GM21529 (cell line): ENCODE results near the gene KLK2.

Source experiments
- ATAC-seq: cut with Tn5 transposase; IDR thresholded peaks from one replicate; pipeline ENCODE4 v1.9.1; 2021; ENCODE audit not compliant: unreplicated experiment

The KLK2 gene

GRCh38 chr19:50844296-50844935, 28.8 kb upstream of the KLK2 start:
- no peak for ATAC-seq

GRCh38 chr19:50850738-50851137, 22.5 kb upstream of the KLK2 start:
- no peak for ATAC-seq

DNA sequence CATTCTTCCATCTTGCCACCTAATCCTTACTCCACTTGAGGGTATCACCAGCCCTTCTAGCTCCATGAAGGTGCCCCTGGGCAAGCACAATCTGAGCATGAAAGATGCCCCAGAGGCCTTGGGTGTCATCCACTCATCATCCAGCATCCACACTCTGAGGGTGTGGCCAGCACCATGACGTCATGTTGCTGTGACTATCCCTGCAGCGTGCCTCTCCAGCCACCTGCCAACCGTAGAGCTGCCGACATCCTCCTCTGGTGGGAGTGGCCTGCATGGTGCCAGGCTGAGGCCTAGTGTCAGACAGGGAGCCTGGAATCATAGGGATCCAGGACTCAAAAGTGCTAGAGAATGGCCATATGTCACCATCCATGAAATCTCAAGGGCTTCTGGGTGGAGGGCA, 21.6 kb upstream of the KLK2 start:
- no peak for ATAC-seq

GRCh38 chr19:50854636-50855410, 18.4 kb upstream of the KLK2 start, which contains the start of gene KLK3:
Gene KLK3 (plus strand): TSS chr19:50854915. CDS start chr19:50854956, 41 bp downstream.
- no peak for ATAC-seq

DNA sequence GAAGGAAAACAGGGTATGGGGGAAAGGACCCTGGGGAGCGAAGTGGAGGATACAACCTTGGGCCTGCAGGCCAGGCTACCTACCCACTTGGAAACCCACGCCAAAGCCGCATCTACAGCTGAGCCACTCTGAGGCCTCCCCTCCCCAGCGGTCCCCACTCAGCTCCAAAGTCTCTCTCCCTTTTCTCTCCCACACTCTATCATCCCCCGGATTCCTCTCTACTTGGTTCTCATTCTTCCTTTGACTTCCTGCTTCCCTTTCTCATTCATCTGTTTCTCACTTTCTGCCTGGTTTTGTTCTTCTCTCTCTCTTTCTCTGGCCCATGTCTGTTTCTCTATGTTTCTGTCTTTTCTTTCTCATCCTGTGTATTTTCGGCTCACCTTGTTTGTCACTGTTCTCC, 15.9 kb upstream of the KLK2 start:
- ATAC-seq = no peak

GRCh38 chr19:50858886-50859285, 14.4 kb upstream of the KLK2 start:
- no peak for ATAC-seq

GRCh38 chr19:50859849-50860248, 13.4 kb upstream of the KLK2 start:
- ATAC-seq = no peak

GRCh38 chr19:50861010-50861409, 12.2 kb upstream of the KLK2 start:
- ATAC-seq = no peak

DNA sequence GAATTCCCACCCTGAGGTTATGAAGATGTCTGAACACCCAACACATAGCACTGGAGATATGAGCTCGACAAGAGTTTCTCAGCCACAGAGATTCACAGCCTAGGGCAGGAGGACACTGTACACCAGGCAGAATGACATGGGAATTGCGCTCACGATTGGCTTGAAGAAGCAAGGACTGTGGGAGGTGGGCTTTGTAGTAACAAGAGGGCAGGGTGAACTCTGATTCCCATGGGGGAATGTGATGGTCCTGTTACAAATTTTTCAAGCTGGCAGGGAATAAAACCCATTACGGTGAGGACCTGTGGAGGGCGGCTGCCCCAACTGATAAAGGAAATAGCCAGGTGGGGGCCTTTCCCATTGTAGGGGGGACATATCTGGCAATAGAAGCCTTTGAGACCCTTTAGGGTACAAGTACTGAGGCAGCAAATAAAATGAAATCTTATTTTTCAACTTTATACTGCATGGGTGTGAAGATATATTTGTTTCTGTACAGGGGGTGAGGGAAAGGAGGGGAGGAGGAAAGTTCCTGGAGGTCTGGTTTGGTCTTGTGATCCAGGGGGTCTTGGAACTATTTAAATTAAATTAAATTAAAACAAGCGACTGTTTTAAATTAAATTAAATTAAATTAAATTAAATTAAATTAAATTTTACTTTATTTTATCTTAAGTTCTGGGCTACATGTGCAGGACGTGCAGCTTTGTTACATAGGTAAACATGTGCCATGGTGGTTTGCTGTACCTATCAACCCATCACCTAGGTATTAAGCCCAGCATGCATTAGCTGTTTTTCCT, 11.5 kb upstream of the KLK2 start:
- ATAC-seq = no peak

- no peak for ATAC-seq
Measured at GRCh38 chr19:50869479-50869878, 3.8 kb upstream of the KLK2 start.

DNA sequence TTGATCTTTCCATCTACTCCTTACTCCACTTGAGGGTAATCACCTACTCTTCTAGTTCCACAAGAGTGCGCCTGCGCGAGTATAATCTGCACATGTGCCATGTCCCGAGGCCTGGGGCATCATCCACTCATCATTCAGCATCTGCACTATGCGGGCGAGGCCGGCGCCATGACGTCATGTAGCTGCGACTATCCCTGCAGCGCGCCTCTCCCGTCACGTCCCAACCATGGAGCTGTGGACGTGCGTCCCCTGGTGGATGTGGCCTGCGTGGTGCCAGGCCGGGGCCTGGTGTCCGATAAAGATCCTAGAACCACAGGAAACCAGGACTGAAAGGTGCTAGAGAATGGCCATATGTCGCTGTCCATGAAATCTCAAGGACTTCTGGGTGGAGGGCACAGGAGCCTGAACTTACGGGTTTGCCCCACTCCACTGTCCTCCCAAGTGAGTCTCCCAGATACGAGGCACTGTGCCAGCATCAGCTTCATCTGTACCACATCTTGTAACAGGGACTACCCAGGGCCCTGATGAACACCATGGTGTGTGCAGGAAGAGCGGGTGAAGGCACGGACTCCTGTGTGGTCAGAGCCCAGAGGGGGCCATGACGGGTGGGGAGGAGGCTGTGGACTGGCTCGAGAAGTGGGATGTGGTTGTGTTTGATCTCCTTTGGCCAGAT, 2.7 kb upstream of the KLK2 start:
- ATAC-seq = no peak

DNA sequence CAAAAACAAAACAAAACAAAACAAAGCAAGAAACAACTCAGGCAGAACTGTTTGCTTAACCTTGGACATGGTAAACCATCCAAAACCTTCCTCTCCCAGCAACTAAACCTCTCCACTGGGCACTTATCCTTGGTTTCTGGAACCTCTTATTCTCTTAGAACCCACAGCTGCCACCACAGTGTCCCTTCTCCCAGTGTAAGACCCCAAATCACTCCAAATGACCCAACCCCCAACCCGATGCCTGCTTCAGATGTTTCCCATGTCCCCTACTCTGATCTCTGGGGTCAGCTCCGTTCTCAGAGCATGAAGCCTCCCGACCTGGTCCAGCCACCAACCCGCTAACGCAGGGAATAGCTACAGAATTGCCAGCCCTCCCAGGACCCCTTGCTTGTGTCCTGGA, 972 bp downstream of the KLK2 start:
- ATAC-seq = no peak

- no peak for ATAC-seq
Measured at GRCh38 chr19:50875795-50876422, 2.7 kb downstream of the KLK2 start.

GRCh38 chr19:50876456-50876855, 3.2 kb downstream of the KLK2 start:
- ATAC-seq = no peak

- ATAC-seq = no peak
Measured at GRCh38 chr19:50877338-50877737, 4.1 kb downstream of the KLK2 start.

DNA sequence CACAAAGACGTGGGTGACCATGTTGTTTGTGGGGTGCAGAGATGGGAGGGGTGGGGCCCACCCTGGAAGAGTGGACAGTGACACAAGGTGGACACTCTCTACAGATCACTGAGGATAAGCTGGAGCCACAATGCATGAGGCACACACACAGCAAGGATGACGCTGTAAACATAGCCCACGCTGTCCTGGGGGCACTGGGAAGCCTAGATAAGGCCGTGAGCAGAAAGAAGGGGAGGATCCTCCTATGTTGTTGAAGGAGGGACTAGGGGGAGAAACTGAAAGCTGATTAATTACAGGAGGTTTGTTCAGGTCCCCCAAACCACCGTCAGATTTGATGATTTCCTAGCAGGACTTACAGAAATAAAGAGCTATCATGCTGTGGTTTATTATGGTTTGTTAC, 5.6 kb downstream of the KLK2 start:
- no peak for ATAC-seq

- ATAC-seq = no peak
Measured at GRCh38 chr19:50880241-50880640, 7.0 kb downstream of the KLK2 start.

DNA sequence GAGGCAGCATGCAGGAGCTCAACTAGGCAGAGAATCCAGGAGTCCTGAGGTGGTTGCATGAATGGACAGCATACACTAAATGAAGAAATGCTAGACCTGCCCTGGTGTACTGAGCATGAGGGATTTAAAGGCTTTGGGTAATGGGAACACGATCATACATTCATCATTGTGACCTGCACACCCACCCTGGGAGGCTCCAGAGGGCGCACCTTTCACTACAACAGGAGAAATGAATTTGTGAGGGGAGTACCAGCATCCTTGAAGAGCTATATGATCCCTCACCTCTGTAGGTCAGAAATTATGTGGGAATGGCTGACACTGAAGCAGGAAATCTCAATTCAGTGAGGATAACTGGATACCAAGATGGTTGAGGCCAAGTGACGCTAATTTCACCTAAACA, 8.9 kb downstream of the KLK2 start:
- ATAC-seq = no peak

DNA sequence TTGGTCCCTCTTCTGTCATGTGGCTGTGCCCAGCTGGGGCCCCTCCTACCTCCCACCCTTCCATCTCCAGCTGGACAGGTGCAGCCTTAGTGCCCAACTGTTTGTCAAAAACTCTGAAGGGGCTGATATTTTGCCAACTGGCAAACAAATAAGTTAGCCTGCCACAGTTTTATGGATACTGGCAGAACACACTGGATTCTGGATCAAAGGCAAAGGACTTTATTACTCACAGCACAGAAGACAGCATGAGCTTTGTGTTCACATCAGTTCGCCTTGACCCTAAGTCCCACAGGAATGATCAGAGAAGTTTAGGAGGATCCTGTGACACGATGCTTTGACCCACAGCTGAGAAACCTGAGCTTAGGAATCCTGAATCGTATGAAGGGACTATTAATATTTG, 16.4 kb downstream of the KLK2 start:
- ATAC-seq = no peak

GRCh38 chr19:50890422-50891252, 17.4 kb downstream of the KLK2 start:
- no peak for ATAC-seq
